Psoas muscle (tissue), 8 donors: ENCODE data around the gene AMOTL1. TPM values are rescaled to one million over a fixed set of nuclear protein-coding genes. Genes with fewer than 3 reads are reported as not detected.

Experiments
- ATAC-seq, 4 donors: fragments of 200-7000 bp; cut with Tn5 transposase; one replicate each; pipeline ENCODE4 v1.9.1; 2020; ENCODE audit warnings: moderate library complexity in 3 of 4, mild to moderate bottlenecking in 2 of 4
- DNase-seq, 2 donors: peaks; one replicate each; pipeline ENCODE4 v3.0.0-alpha.2; 2020
- H3K27ac ChIP-seq: fragments of 200-600 bp; one replicate; pipeline ENCODE4 v1.8.0; 2022
- H3K27me3 ChIP-seq, 3 donors: fragments of 200-600 bp in 1 of 3; one replicate each; pipeline versions ENCODE4 v1.6.1 to v1.8.0; 2013 to 2022; ENCODE audit warnings: low read length in 2 of 3, mild to moderate bottlenecking in 2 of 3, moderate library complexity in 1 of 3; ENCODE audit not compliant: insufficient read depth in 3 of 3
- H3K36me3 ChIP-seq, 2 donors: fragments of 200-600 bp in 1 of 2; one replicate each; pipeline versions ENCODE4 v1.6.1 to v1.8.0; 2013 to 2022; ENCODE audit warnings: low read depth in 1 of 2, mild to moderate bottlenecking in 1 of 2, moderate library complexity in 1 of 2; ENCODE audit not compliant: insufficient read depth in 1 of 2
- H3K4me1 ChIP-seq: fragments of 200-600 bp; one replicate; pipeline ENCODE4 v1.8.0; 2022
- H3K4me3 ChIP-seq: fragments of 200-600 bp; one replicate; pipeline ENCODE4 v1.8.0; 2022; ENCODE audit warnings: mild to moderate bottlenecking
- H3K9me3 ChIP-seq: fragments of 200-600 bp; one replicate; pipeline ENCODE4 v1.8.0; 2022
- CTCF ChIP-seq: fragments of 200-600 bp; IDR thresholded peaks from one replicate; pipeline ENCODE4 v1.8.0; 2022; ENCODE audit warnings: antibody characterized with exemption
- WGBS, 3 donors: extraction: QIAGEN DNeasy Blood & Tissue Kit; methylation state at CpG; one replicate each; pipeline versions ENCODE4 v1.1.6 to v1.1.7; 2013; 5-methylcytosine and 5-hydroxymethylcytosine counted together
- intact Hi-C, 2 donors: fragments of 100-400 bp; cut with DNase I; formaldehyde crosslinking; loops; one replicate each; pipeline versions ENCODE4 v1.11.0 to v1.14.2; 2022
- polyA plus RNA-seq, 3 donors: library from polyadenylated mRNA; stranded (reverse); fragments of 200-250 nt; gene quantifications; one replicate each; pipeline ENCODE4 v1.2.3, GENCODE V29; 2013
- total RNA-seq, 4 donors: library from RNA; stranded (reverse); fragmentation: NEBNext Ultra II Directional in 2 of 4; extraction: Animal tissue kit (Norgen Biotek cat#: 25700) in 2 of 4; gene quantifications; one replicate each; pipeline versions ENCODE4 v1.2.1 to v1.2.4, GENCODE V29; 2021 to 2023
- donor health status: healthy with polysubstance abuse.
- donor health status: DM: no; HTN: no; CAD: no; lungs with moderate emphysema.
- donor health status: Bipolar disorder and iron deficiency.
- donor health status: healthy.
- donor health status: DM: yes; HTN: yes; CAD: no.
- donor health status: DM: no; HTN: no; CAD: no.
- donor health status: DM: no; HTN: no; CAD: no.
- donor health status: DM: yes; HTN: yes; CAD: no.

AMOTL1 gene
- total and polyA plus RNA-seq, 7 donors = 46.5 to 355 (median 225) TPM

- no peak for ATAC-seq
- peaks cover 74% of the 10 kb centered on the region for H3K4me1 ChIP-seq
- TF ChIP-seq CTCF = no peak
- intact Hi-C loops = loop anchor here in 1 of 2 donors (5.0 kb wide), 1 partner anchor 80 kb away; no protein-coding TSS in a partner anchor
- no peaks in the 10 kb centered on the region for H3K9me3 ChIP-seq
- H3K27ac ChIP-seq = peak overlapping the region; percentile 99
- peak overlapping the region; percentile 99 for H3K4me3 ChIP-seq
- H3K36me3 ChIP-seq = no peaks in the 10 kb centered on the region
- no peak for DNase-seq
- no peaks in the 10 kb centered on the region for H3K27me3 ChIP-seq
- 82 to 87% (median 82%) methylated on average over 2 of the region's 2 CpGs for WGBS, 3 donors
Measured at GRCh38 chr11:94771951-94772350, 3.8 kb downstream of the AMOTL1 start.

GRCh38 chr11:94773842-94774241 lies 5.7 kb downstream of the AMOTL1 start:
- TF ChIP-seq CTCF = no peak
- WGBS, 3 donors = 84 to 93% (median 92%) methylated on average over 8 of the region's 8 CpGs
- Histone ChIP-seq H3K4me1 (peaks cover 78% of the 10 kb centered on the region), H3K36me3 (no peaks in the 10 kb centered on the region), H3K9me3 (no peaks in the 10 kb centered on the region), H3K4me3 (peak overlapping the region; percentile 2), H3K27ac (peak overlapping the region; percentile 99), H3K27me3 (no peaks in the 10 kb centered on the region)
- no peak for DNase-seq
- no peak for ATAC-seq
- intact Hi-C loops = loop anchor here in 1 of 2 donors (5.0 kb wide), 1 partner anchor 78 kb away; no protein-coding TSS in a partner anchor

- peak overlapping the region; percentile 2 for H3K4me3 ChIP-seq
- TF ChIP-seq CTCF = no peak
- 37 to 59% (median 47%) methylated on average over 3 of the region's 3 CpGs for WGBS, 3 donors
- H3K9me3 ChIP-seq = no peaks in the 10 kb centered on the region
- ATAC-seq = peak; percentile 53 to 73 (median 65)
- DNase-seq = peak in 1 of 2 donors; percentile 59
- H3K36me3 ChIP-seq = no peaks in the 10 kb centered on the region
- H3K27ac ChIP-seq = peak overlapping the region; percentile 99
- peaks cover 79% of the 10 kb centered on the region for H3K4me1 ChIP-seq
- intact Hi-C loops = loop anchor here in 1 of 2 donors (5.0 kb wide), 1 partner anchor 78 kb away; no protein-coding TSS in a partner anchor
- H3K27me3 ChIP-seq = no peaks in the 10 kb centered on the region
Measured at GRCh38 chr11:94774345-94774744, 6.2 kb downstream of the AMOTL1 start.

GRCh38 chr11:94775567-94776327 lies 7.6 kb downstream of the AMOTL1 start:
- DNase-seq (no peak), ATAC-seq (no peak)
- Histone ChIP-seq H3K27me3 (no peaks in the 10 kb centered on the region), H3K4me1 (peaks cover 85% of the 10 kb centered on the region), H3K4me3 (peak overlapping the region; percentile 15), H3K36me3 (no peaks in the 10 kb centered on the region), H3K27ac (peak overlapping the region; percentile 99), H3K9me3 (no peaks in the 10 kb centered on the region)
- TF ChIP-seq CTCF = no peak
- 71 to 84% (median 73%) methylated on average over 5 of the region's 5 CpGs for WGBS, 3 donors
- intact Hi-C loops = no loop called here
